DMS53 treated with DMSO at 0.1 percent for 48 hours (cell line): Measurements from ENCODE around the gene COL28A1.
"Not testable (repeated sequence)": the region's sequence is repeated elsewhere in the genome, so short reads cannot be mapped to it uniquely, and the experiment has no call there.

ENCODE experiments used
- DNase-seq: peaks from one replicate; lab custom pipeline; 2025; ENCODE audit not compliant: unreplicated experiment; lab: John Stamatoyannopoulos, UW

COL28A1 gene

GRCh38 chr7:7519528-7519927, 16.1 kb downstream of the COL28A1 start:
- DNase-seq: peak; percentile 46

- DNase-seq: peak; percentile 14
These were observed 16.6 kb downstream of the COL28A1 start for GRCh38 chr7:7519056-7519455.

GRCh38 chr7:7517754-7518153, 17.9 kb downstream of the COL28A1 start:
- no peak for DNase-seq

- no peak for DNase-seq
These were observed 19.0 kb downstream of the COL28A1 start for GRCh38 chr7:7516662-7517061.

GRCh38 chr7:7516156-7516555, 19.5 kb downstream of the COL28A1 start:
- DNase-seq: no peak

- no peak for DNase-seq
These were observed 22.6 kb downstream of the COL28A1 start for GRCh38 chr7:7512861-7513597.

- DNase-seq: no peak
These were observed 24.9 kb downstream of the COL28A1 start for GRCh38 chr7:7510794-7511193.

- no peak for DNase-seq
These were observed 29.8 kb downstream of the COL28A1 start for GRCh38 chr7:7505915-7506314.

GRCh38 chr7:7504910-7505704, 30.6 kb downstream of the COL28A1 start:
- DNase-seq: no peak

- DNase-seq: no peak
These were observed 35.8 kb downstream of the COL28A1 start for GRCh38 chr7:7499892-7500291.

GRCh38 chr7:7498856-7499255, 36.8 kb downstream of the COL28A1 start:
- DNase-seq: no peak

GRCh38 chr7:7496311-7496710, 39.4 kb downstream of the COL28A1 start:
- no peak for DNase-seq

GRCh38 chr7:7495171-7495570, 40.5 kb downstream of the COL28A1 start:
- DNase-seq: no peak

- no peak for DNase-seq
These were observed 44.6 kb downstream of the COL28A1 start for GRCh38 chr7:7491044-7491443.

GRCh38 chr7:7490003-7490402, 45.7 kb downstream of the COL28A1 start:
- no peak for DNase-seq

- DNase-seq: no peak
These were observed 46.1 kb downstream of the COL28A1 start for GRCh38 chr7:7489546-7489945.

- no peak for DNase-seq
These were observed 49.3 kb downstream of the COL28A1 start for GRCh38 chr7:7486362-7486761.

- DNase-seq: no peak
These were observed 51.6 kb downstream of the COL28A1 start for GRCh38 chr7:7484072-7484471.

GRCh38 chr7:7481802-7482201, 53.9 kb downstream of the COL28A1 start:
- no peak for DNase-seq

GRCh38 chr7:7479275-7479805, 56.3 kb downstream of the COL28A1 start:
- DNase-seq: no peak

- no peak for DNase-seq
These were observed 57.1 kb downstream of the COL28A1 start for GRCh38 chr7:7478569-7478968.

GRCh38 chr7:7477641-7478040, 58.0 kb downstream of the COL28A1 start:
- not testable (repeated sequence) for DNase-seq
